Left lung (tissue), 10 donors: ENCODE results near the gene ZCCHC17. TPM values are rescaled to one million over a fixed set of nuclear protein-coding genes. Genes with fewer than 3 reads are reported as not detected.

Experiments
- ATAC-seq: fragments of 200-7000 bp; cut with Tn5 transposase; one replicate; pipeline ENCODE4 v1.9.1; 2020; ENCODE audit warnings: moderate library complexity
- DNase-seq, 4 donors: peaks; one replicate each; pipeline ENCODE4 v3.0.0-alpha.2; 2013 to 2020
- H3K27ac ChIP-seq, 2 donors: fragments of 200-600 bp; sonication (generic) in 1 of 2; one replicate each; pipeline versions ENCODE4 v1.5.0 to v1.8.0; 2020 to 2021
- H3K27me3 ChIP-seq, 2 donors: fragments of 200-600 bp; sonication (generic) in 1 of 2; one replicate each; pipeline versions ENCODE4 v1.5.0 to v1.8.0; 2020 to 2021
- H3K36me3 ChIP-seq, 2 donors: fragments of 200-600 bp; sonication (generic) in 1 of 2; one replicate each; pipeline versions ENCODE4 v1.5.0 to v1.8.0; 2020 to 2021
- H3K4me1 ChIP-seq, 2 donors: fragments of 200-600 bp; one replicate each; pipeline ENCODE4 v1.8.0; 2021
- H3K4me3 ChIP-seq, 2 donors: fragments of 200-600 bp; sonication (generic) in 1 of 2; one replicate each; pipeline versions ENCODE4 v1.5.0 to v1.8.0; 2020 to 2021; ENCODE audit warnings: mild to moderate bottlenecking in 1 of 2
- H3K9me3 ChIP-seq, 2 donors: fragments of 200-600 bp; sonication (generic) in 1 of 2; one replicate each; pipeline versions ENCODE4 v1.5.0 to v1.8.0; 2020 to 2021
- CTCF ChIP-seq, 2 donors: fragments of 200-600 bp; sonication (generic) in 1 of 2; IDR thresholded peaks; one replicate each; pipeline versions ENCODE4 v1.5.0 to v1.8.0; 2021; ENCODE audit warnings: antibody characterized with exemption in 2 of 2
- intact Hi-C, 2 donors: fragments of 100-400 bp; cut with DNase I; formaldehyde crosslinking; loops; one replicate each; pipeline versions ENCODE4 v1.11.2 to v1.14.2; 2022
- polyA plus RNA-seq, 6 donors: library from polyadenylated mRNA; unstranded; fragments of 120-200 nt; gene quantifications; one replicate each; pipeline ENCODE4 v1.2.1, GENCODE V29; 2013; ENCODE audit not compliant: insufficient read length in 6 of 6
- total RNA-seq, 2 donors: library from RNA; stranded (reverse); fragmentation: NEBNext Ultra II Directional; extraction: Animal tissue kit (Norgen Biotek cat#: 25700); gene quantifications; one replicate each; pipeline ENCODE4 v1.2.1, GENCODE V29; 2021
- donor health status: DM: no; HTN: yes; CAD: no.
- donor health status: DM: no; HTN: no; CAD: no.

The ZCCHC17 gene
- total and polyA plus RNA-seq, 8 donors, result 20.1 to 51.7 (median 43.8) TPM

- DNase-seq (no peak), ATAC-seq (no peak)
- no peaks in the 10 kb centered on the region for H3K9me3 ChIP-seq
- no peaks in the 10 kb centered on the region for H3K4me1 ChIP-seq
- H3K36me3 ChIP-seq, result peaks cover 0 to 92% of the 10 kb centered on the region in 2 donors
- H3K27me3 ChIP-seq, result no peaks in the 10 kb centered on the region
- no peak overlapping the region for H3K27ac ChIP-seq
- no peak overlapping the region for H3K4me3 ChIP-seq
- intact Hi-C loops, result no loop called here
- no peak for TF ChIP-seq CTCF (IDR thresholded peaks at IDR 0.05)
Measured at GRCh38 chr1:31318146-31318545, 21.3 kb downstream of the ZCCHC17 start.

- no peak for TF ChIP-seq CTCF (IDR thresholded peaks at IDR 0.05)
- ATAC-seq (no peak), DNase-seq (no peak)
- Histone ChIP-seq H3K27ac (no peak overlapping the region), H3K36me3 (peaks cover 0 to 53% of the 10 kb centered on the region in 2 donors), H3K4me3 (no peak overlapping the region), H3K9me3 (no peaks in the 10 kb centered on the region), H3K27me3 (no peaks in the 10 kb centered on the region), H3K4me1 (no peaks in the 10 kb centered on the region)
- intact Hi-C loops, result no loop called here
Measured at GRCh38 chr1:31324093-31324492, 27.3 kb downstream of the ZCCHC17 start.

- DNase-seq, result no peak
- ATAC-seq, result no peak
- intact Hi-C loops, result no loop called here
Measured at GRCh38 chr1:31324992-31325391, 28.2 kb downstream of the ZCCHC17 start.

GRCh38 chr1:31326461-31326860, 29.6 kb downstream of the ZCCHC17 start:
- no peak overlapping the region for H3K4me3 ChIP-seq
- H3K36me3 ChIP-seq, result peaks cover 0 to 34% of the 10 kb centered on the region in 2 donors
- no peak for TF ChIP-seq CTCF (IDR thresholded peaks at IDR 0.05)
- H3K27ac ChIP-seq, result no peak overlapping the region
- H3K4me1 ChIP-seq, result no peaks in the 10 kb centered on the region
- intact Hi-C loops, result no loop called here
- no peak for ATAC-seq
- DNase-seq, result no peak
- H3K27me3 ChIP-seq, result no peaks in the 10 kb centered on the region
- no peaks in the 10 kb centered on the region for H3K9me3 ChIP-seq

More at GRCh38 chr1:31324992-31325391, 28.2 kb downstream of the ZCCHC17 start:
- Histone ChIP-seq H3K4me3 (no peak overlapping the region), H3K27ac (no peak overlapping the region), H3K36me3 (peaks cover 0 to 44% of the 10 kb centered on the region in 2 donors), H3K4me1 (no peaks in the 10 kb centered on the region), H3K9me3 (no peaks in the 10 kb centered on the region), H3K27me3 (no peaks in the 10 kb centered on the region)
- no peak for TF ChIP-seq CTCF (IDR thresholded peaks at IDR 0.05)

GRCh38 chr1:31327381-31327780, 30.5 kb downstream of the ZCCHC17 start:
- DNase-seq, result no peak
- no peak overlapping the region for H3K4me3 ChIP-seq
- H3K9me3 ChIP-seq, result no peaks in the 10 kb centered on the region
- no peak overlapping the region for H3K27ac ChIP-seq
- no peaks in the 10 kb centered on the region for H3K27me3 ChIP-seq
- H3K4me1 ChIP-seq, result no peaks in the 10 kb centered on the region
- ATAC-seq, result no peak
- peaks cover 0 to 34% of the 10 kb centered on the region in 2 donors for H3K36me3 ChIP-seq
- TF ChIP-seq CTCF (IDR thresholded peaks at IDR 0.05), result no peak
- intact Hi-C loops, result no loop called here
